Measurements from ENCODE around the gene ERG. TPM values are rescaled to one million over a fixed set of nuclear protein-coding genes. Genes with fewer than 3 reads are reported as not detected.

ERG gene
- total RNA-seq, 2 donors from 2014 or later = 2.5 to 6.7 TPM

DNA sequence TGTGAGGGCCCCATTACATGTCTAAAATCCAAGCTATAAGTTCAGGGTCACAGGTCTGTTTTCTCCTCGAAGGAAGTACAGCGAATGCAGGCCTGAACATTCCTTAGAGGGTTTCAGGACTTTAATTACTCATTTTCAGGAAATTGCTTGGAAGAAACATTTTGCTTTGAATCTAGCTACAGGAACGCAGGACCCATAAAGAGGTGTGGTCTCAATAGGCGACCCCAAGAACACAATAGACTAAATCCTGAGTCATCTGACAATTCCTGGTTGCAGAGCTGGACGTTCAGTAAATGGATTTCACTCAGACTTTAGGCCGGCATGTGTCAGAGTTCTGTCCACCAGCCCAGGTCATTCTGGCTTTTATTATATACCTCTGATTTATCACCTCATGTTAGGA lies 1.0 kb upstream of the ERG start:
- H3K36me3 ChIP-seq = no peaks in the 10 kb centered on the region
- no peaks in the 10 kb centered on the region for H3K4me1 ChIP-seq
- no peaks in the 10 kb centered on the region for H3K9me3 ChIP-seq
- H3K27me3 ChIP-seq = no peaks in the 10 kb centered on the region
- TF ChIP-seq, protein P1, sequence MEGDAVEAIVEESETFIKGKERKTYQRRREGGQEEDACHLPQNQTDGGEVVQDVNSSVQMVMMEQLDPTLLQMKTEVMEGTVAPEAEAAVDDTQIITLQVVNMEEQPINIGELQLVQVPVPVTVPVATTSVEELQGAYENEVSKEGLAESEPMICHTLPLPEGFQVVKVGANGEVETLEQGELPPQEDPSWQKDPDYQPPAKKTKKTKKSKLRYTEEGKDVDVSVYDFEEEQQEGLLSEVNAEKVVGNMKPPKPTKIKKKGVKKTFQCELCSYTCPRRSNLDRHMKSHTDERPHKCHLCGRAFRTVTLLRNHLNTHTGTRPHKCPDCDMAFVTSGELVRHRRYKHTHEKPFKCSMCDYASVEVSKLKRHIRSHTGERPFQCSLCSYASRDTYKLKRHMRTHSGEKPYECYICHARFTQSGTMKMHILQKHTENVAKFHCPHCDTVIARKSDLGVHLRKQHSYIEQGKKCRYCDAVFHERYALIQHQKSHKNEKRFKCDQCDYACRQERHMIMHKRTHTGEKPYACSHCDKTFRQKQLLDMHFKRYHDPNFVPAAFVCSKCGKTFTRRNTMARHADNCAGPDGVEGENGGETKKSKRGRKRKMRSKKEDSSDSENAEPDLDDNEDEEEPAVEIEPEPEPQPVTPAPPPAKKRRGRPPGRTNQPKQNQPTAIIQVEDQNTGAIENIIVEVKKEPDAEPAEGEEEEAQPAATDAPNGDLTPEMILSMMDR (IDR thresholded peaks at IDR 0.05) = no peak
- DNase-seq = no peak
- intact Hi-C loops (cut with DNase I) = no loop called here
- no peak overlapping the region for H3K9ac ChIP-seq (ENCODE audit: low read depth in 2 of 2, low read length in 2 of 2)
- H3K27ac ChIP-seq = no peak overlapping the region
- H3K4me3 ChIP-seq = no peak overlapping the region

DNA sequence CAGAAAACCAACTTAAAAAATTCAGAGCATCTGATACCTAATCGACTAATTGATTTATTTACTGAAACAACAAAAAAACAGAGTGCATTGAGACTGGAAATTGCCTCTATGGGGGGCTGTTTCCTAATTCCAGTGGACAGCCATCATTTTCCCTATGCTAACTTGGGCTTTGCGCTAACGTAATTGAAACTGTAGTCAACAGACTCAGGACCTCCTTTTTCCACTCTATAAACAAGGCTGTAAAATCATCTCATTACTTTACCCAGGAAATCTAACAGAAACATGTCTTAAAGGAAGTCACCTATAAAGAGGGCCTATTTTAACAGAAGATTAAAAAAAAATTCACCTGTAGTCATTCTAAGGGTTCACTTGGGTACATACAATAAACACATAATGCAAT lies 2.1 kb downstream of the ERG start:
- no peak overlapping the region for H3K9ac ChIP-seq (ENCODE audit: low read depth in 2 of 2, low read length in 2 of 2)
- H3K9me3 ChIP-seq = no peaks in the 10 kb centered on the region
- no peak overlapping the region for H3K27ac ChIP-seq
- H3K4me3 ChIP-seq = no peak overlapping the region
- no peaks in the 10 kb centered on the region for H3K4me1 ChIP-seq
- no peak for DNase-seq
- H3K36me3 ChIP-seq = no peaks in the 10 kb centered on the region
- no peaks in the 10 kb centered on the region for H3K27me3 ChIP-seq
- intact Hi-C loops (cut with DNase I) = no loop called here
- TF ChIP-seq, protein P1 (IDR thresholded peaks at IDR 0.05) = no peak

DNA sequence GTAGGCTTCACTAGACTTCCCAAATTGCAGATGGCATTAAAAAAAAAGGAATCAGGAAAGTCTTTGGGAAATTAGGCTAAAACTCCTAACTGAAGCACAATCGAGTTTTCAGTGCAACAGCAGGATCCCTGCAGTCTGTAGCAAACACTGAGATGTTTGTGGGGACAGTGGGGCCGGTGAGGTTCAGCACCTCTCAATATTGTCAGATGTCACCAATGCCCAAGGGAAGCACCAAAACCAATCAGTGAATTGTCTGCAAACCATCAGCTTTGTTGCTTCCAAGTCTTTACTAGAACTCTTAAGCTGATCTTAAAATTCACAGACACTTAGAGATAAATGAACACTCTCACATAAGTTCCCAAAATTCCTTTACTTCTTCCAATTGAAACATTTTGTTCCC lies 2.6 kb downstream of the ERG start:
- Histone ChIP-seq H3K27me3 (no peaks in the 10 kb centered on the region), H3K27ac (no peak overlapping the region), H3K4me1 (no peaks in the 10 kb centered on the region), H3K9me3 (no peaks in the 10 kb centered on the region), H3K9ac (ENCODE audit: low read depth in 2 of 2, low read length in 2 of 2) (no peak overlapping the region), H3K36me3 (no peaks in the 10 kb centered on the region), H3K4me3 (no peak overlapping the region)
- TF ChIP-seq, protein P1 (IDR thresholded peaks at IDR 0.05) = no peak
- DNase-seq = no peak
- intact Hi-C loops (cut with DNase I) = no loop called here

DNA sequence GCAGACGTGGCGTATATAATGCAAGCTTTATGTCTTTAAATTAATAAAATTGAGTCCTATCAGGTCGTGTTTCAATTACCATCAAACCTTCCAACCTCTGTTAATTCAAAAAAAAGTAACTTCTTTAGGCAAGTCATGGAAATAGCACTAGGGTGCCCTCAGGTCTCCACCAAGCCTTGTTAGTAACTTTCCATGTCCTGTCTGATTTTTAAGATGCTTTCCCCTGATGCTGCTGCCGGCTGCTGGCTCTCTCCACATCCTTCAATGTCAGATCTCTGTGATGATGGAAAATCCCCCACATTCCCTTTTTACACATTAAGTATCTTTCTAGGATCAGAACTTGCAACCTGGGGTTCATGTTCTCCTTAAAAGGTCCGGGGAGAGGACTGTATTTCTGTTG lies 3.0 kb downstream of the ERG start:
- Histone ChIP-seq H3K27ac (no peak overlapping the region), H3K9ac (ENCODE audit: low read depth in 2 of 2, low read length in 2 of 2) (no peak overlapping the region)

DNA sequence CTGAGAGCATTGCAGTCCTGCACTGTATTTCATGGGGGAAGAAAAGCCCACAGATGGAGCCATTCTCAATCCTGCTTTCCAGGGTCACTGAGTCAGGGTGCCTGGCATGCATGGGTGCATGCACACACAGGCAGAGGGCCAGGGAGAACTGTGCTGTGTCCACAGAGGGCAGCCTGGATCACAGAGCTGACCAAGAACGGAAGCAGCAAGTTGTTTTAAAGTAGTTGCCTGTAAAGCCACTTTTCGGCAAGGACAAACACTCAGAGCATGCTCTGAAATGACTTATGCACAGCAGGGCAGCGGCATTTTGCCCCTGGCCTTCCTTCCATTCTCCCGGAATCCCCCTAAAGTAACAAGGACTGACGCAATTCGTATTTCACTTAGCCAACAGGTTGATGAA lies 3.6 kb downstream of the ERG start:
- TF ChIP-seq, protein P1 (IDR thresholded peaks at IDR 0.05) = no peak
- no peak overlapping the region for H3K27ac ChIP-seq
- H3K27me3 ChIP-seq = no peaks in the 10 kb centered on the region
- H3K9ac ChIP-seq (ENCODE audit: low read depth in 2 of 2, low read length in 2 of 2) = no peak overlapping the region
- H3K9me3 ChIP-seq = no peaks in the 10 kb centered on the region
- no peak overlapping the region for H3K4me3 ChIP-seq
- no peak for DNase-seq
- peaks cover 4% of the 10 kb centered on the region for H3K4me1 ChIP-seq
- H3K36me3 ChIP-seq = no peaks in the 10 kb centered on the region
- intact Hi-C loops (cut with DNase I) = no loop called here

More for the DNA sequence above, 3.0 kb downstream of the ERG start:
- Histone ChIP-seq H3K4me1 (no peaks in the 10 kb centered on the region), H3K27me3 (no peaks in the 10 kb centered on the region), H3K36me3 (no peaks in the 10 kb centered on the region), H3K9me3 (no peaks in the 10 kb centered on the region), H3K4me3 (no peak overlapping the region)
- TF ChIP-seq, protein P1 (IDR thresholded peaks at IDR 0.05) = no peak
- intact Hi-C loops (cut with DNase I) = no loop called here
- no peak for DNase-seq

DNA sequence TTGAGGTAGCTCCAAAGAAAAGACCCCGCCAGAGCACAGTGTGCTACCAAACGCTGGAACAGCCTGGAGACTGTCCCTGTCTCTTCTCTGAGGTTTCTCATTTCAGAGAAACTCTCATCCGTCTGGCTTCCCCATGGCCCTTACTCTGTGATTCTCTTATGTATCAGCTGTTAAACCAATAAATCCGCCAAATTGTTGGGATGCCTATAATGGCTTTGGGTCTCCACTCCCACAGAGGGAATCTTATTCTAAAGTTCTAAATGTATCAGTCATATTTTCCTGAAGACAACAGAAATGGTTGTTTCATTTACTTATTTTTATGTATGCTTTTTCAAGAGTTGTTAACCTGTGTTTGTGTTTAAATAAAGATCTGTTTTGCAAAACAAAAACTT lies 4.0 kb downstream of the ERG start:
- H3K4me3 ChIP-seq = no peak overlapping the region
- no peak for DNase-seq
- H3K36me3 ChIP-seq = no peaks in the 10 kb centered on the region
- TF ChIP-seq, protein P1 (IDR thresholded peaks at IDR 0.05) = no peak
- no peaks in the 10 kb centered on the region for H3K27me3 ChIP-seq
- no peaks in the 10 kb centered on the region for H3K9me3 ChIP-seq
- intact Hi-C loops (cut with DNase I) = no loop called here
- peaks cover 6% of the 10 kb centered on the region for H3K4me1 ChIP-seq
- H3K27ac ChIP-seq = no peak overlapping the region
- no peak overlapping the region for H3K9ac ChIP-seq (ENCODE audit: low read depth in 2 of 2, low read length in 2 of 2)

Measured in colonic mucosa (tissue), 4 donors.